HCT116 (cell line): ENCODE measurements around the gene IFNL2. TPM values are rescaled to one million over a fixed set of nuclear protein-coding genes. Genes with fewer than 3 reads are reported as not detected.

Experiments
- ATAC-seq: fragments of 200-7000 bp; cut with Tn5 transposase; 2 replicates; pipeline ENCODE4 v1.9.1; 2020; ENCODE audit warnings: mild to moderate bottlenecking, moderate library complexity
- BruUV-seq: library from RNA; stranded (reverse); fragments of 400-500 nt; replicated peaks from 2 replicates; lab custom pipeline; 2021; lab: Mats Ljungman, UMichigan
- CTCF ChIA-PET: fragments of 300-600 bp; sonication (Branson Sonifier 250); formaldehyde crosslinking; loops from one replicate; lab custom pipeline; 2021; ENCODE audit warnings: antibody characterized with exemption; lab: Charles Lee
- POLR2A ChIA-PET: fragments of 300-600, 350-600 bp; sonication (Branson Sonifier 250); formaldehyde crosslinking; loops from one replicate; lab custom pipeline; 2021; ENCODE audit warnings: antibody characterized with exemption; lab: Charles Lee
- RAD21 ChIA-PET, 2 experiments: fragments of 300-600 bp; sonication (Branson Sonifier 250); formaldehyde crosslinking; loops; one replicate each; lab custom pipeline; 2023; ENCODE audit warnings: low total read pairs in 2 of 2; ENCODE audit not compliant: uncharacterized antibody in 2 of 2, unreplicated experiment in 2 of 2, low non-redundant PET in 1 of 2; lab: Charles Lee
- DNase-seq: peaks from one replicate; pipeline ENCODE4 v3.0.0-alpha.2; 2010; ENCODE audit warnings: low read depth, low spot score
- H2AFZ ChIP-seq: fragments of 200-600 bp; shearing (Covaris generic), sonication (generic); 2 replicates; pipeline ENCODE4 v1.6.1; 2017; ENCODE audit warnings: low read depth, mixed run types, mixed read lengths, antibody characterized with exemption, low read length; ENCODE audit not compliant: poor library complexity, severe bottlenecking
- H3K27ac ChIP-seq: 2 replicates; pipeline ENCODE4 v1.5.1; 2012; ENCODE audit warnings: low read depth, low read length
- H3K27me3 ChIP-seq: fragments of 200-600 bp; sonication (generic); 2 replicates; pipeline ENCODE4 v1.6.1; 2016; ENCODE audit warnings: mixed run types, low read length, mixed read lengths; ENCODE audit not compliant: insufficient read depth
- H3K36me3 ChIP-seq, 2 experiments: fragments of 200-500 bp in 1 of 2; fragments of 200-600 bp in 1 of 2; sonication (Bioruptor generic) in 1 of 2; sonication (generic) in 1 of 2; 2 replicates each; pipeline versions ENCODE4 v1.5.1 to v1.6.1; 2014 to 2016; ENCODE audit warnings: low read length in 2 of 2, inconsistent platforms in 1 of 2, mixed read lengths in 1 of 2, mixed run types in 1 of 2; ENCODE audit not compliant: insufficient read depth in 2 of 2, control insufficient read depth in 1 of 2
- H3K4me1 ChIP-seq, 2 experiments: fragments of 200-600 bp in 1 of 2; sonication (generic) in 1 of 2; 2 replicates each; pipeline versions ENCODE4 v1.5.1 to v1.6.1; 2012 to 2017; ENCODE audit warnings: low read length in 2 of 2, inconsistent platforms in 1 of 2, mild to moderate bottlenecking in 1 of 2, mixed read lengths in 1 of 2, mixed run types in 1 of 2, moderate library complexity in 1 of 2; ENCODE audit not compliant: insufficient read depth in 2 of 2, control insufficient read depth in 1 of 2
- H3K4me2 ChIP-seq: fragments of 200-600 bp; sonication (generic); 2 replicates; pipeline ENCODE4 v1.6.1; 2017; ENCODE audit warnings: mixed run types, low read length, mixed read lengths
- H3K4me3 ChIP-seq, 2 experiments: fragments of 200-600 bp in 1 of 2; sonication (generic) in 1 of 2; replicated peaks in 1 of 2; 2 replicates each; pipeline ENCODE4 v1.5.1; 2011 to 2016; ENCODE audit warnings: low read length in 2 of 2, control low read depth in 1 of 2, low read depth in 1 of 2, mild to moderate bottlenecking in 1 of 2, mixed read lengths in 1 of 2, mixed run types in 1 of 2
- H3K79me2 ChIP-seq: fragments of 200-600 bp; sonication (generic); 2 replicates; pipeline ENCODE4 v1.6.1; 2017; ENCODE audit warnings: mild to moderate bottlenecking, mixed run types, low read length, moderate library complexity, mixed read lengths; ENCODE audit not compliant: insufficient read depth
- H3K9ac ChIP-seq: fragments of 200-600 bp; sonication (generic); 2 replicates; pipeline ENCODE4 v1.6.1; 2016; ENCODE audit warnings: low read length, mixed read lengths
- H3K9me2 ChIP-seq: fragments of 200-600 bp; sonication (generic), shearing (Covaris generic); 2 replicates; pipeline ENCODE4 v1.6.1; 2017; ENCODE audit warnings: mixed run types, mild to moderate bottlenecking, moderate library complexity; ENCODE audit not compliant: insufficient read depth
- H3K9me3 ChIP-seq, 2 experiments: fragments of 200-500 bp in 1 of 2; fragments of 200-600 bp in 1 of 2; sonication (Bioruptor generic) in 1 of 2; sonication (generic) in 1 of 2; 2 replicates each; pipeline ENCODE4 v1.6.1; 2014 to 2017; ENCODE audit warnings: low read length in 2 of 2, mixed read lengths in 2 of 2, inconsistent platforms in 1 of 2, low read depth in 1 of 2, mild to moderate bottlenecking in 1 of 2, mixed run types in 1 of 2, moderate library complexity in 1 of 2; ENCODE audit not compliant: control insufficient read depth in 1 of 2, insufficient read depth in 1 of 2
- H4K20me1 ChIP-seq: fragments of 200-600 bp; sonication (generic), shearing (Covaris generic); 2 replicates; pipeline ENCODE4 v1.6.1; 2017; ENCODE audit warnings: mixed run types, mild to moderate bottlenecking, moderate library complexity; ENCODE audit not compliant: insufficient read depth
- CBX3 ChIP-seq: IDR thresholded peaks from 2 replicates; pipeline ENCODE4 v1.6.1; 2012; ENCODE audit warnings: low read depth
- CEBPB ChIP-seq: IDR thresholded peaks from 2 replicates; pipeline ENCODE4 v1.6.1; 2012; ENCODE audit warnings: low read depth
- ELF1 ChIP-seq: IDR thresholded peaks from 2 replicates; pipeline ENCODE4 v1.6.1; 2012; ENCODE audit warnings: low read depth, borderline replicate concordance
- EZH2phosphoT487 ChIP-seq: fragments of 200-600 bp; IDR thresholded peaks from 2 replicates; pipeline ENCODE4 v1.6.1; 2018; ENCODE audit warnings: antibody characterized with exemption, borderline replicate concordance
- RAD21 ChIP-seq: IDR thresholded peaks from 2 replicates; pipeline ENCODE4 v1.6.1; 2012; ENCODE audit warnings: low read depth, mild to moderate bottlenecking
- SP1 ChIP-seq: IDR thresholded peaks from 2 replicates; pipeline ENCODE4 v1.6.1; 2012; ENCODE audit warnings: low read depth
- SRF ChIP-seq: IDR thresholded peaks from 2 replicates; pipeline ENCODE4 v1.6.1; 2012; ENCODE audit warnings: low read depth
- TCF7L2 ChIP-seq: IDR thresholded peaks from 2 replicates; pipeline ENCODE4 v1.7.0; 2011; ENCODE audit warnings: borderline replicate concordance, inconsistent platforms; ENCODE audit not compliant: insufficient read depth, insufficient read length; ENCODE audit errors: extremely low read depth
- ZFX ChIP-seq: fragments of 450-650 bp; IDR thresholded peaks from 2 replicates; pipeline ENCODE4 v1.6.1; 2017
- intact Hi-C: fragments of 100-400 bp; cut with micrococcal nuclease; formaldehyde crosslinking; loops from 2 replicates; pipeline ENCODE4 v1.10.0; 2022
- total RNA-seq: library from RNA; stranded (reverse); gene quantifications from one replicate; pipeline ENCODE4 v1.2.1, GENCODE V29; 2021; ENCODE audit not compliant: unreplicated experiment
- TF ChIP-seq, protein P1 (sequence below): IDR thresholded peaks from 2 replicates; pipeline ENCODE4 v1.6.1; 2012
- TF ChIP-seq, protein P2 (sequence below): IDR thresholded peaks from 2 replicates; pipeline ENCODE4 v1.6.1; 2011; ENCODE audit warnings: mild to moderate bottlenecking, low read length, moderate library complexity; ENCODE audit not compliant: insufficient replicate concordance; ENCODE audit errors: extremely low read depth
- TF ChIP-seq, protein P3 (sequence below), 3 experiments: fragments of 200-600 bp in 1 of 3; sonication (generic) in 1 of 3; IDR thresholded peaks in 2 of 3; conservative IDR thresholded peaks in 1 of 3; 2 replicates each; pipeline ENCODE4 v1.5.1; 2012 to 2017; ENCODE audit warnings: low read depth in 2 of 3, low read length in 2 of 3, antibody characterized with exemption in 1 of 3, borderline replicate concordance in 1 of 3, control low read depth in 1 of 3, mild to moderate bottlenecking in 1 of 3, mixed read lengths in 1 of 3, mixed run types in 1 of 3, moderate library complexity in 1 of 3; ENCODE audit not compliant: insufficient read depth in 1 of 3
- TF ChIP-seq, protein P4 (sequence below): IDR thresholded peaks from 2 replicates; pipeline ENCODE4 v1.6.1; 2012; ENCODE audit warnings: low read depth

Gene IFNL2
- total RNA-seq, 1 experiment from 2014 or later: not detected

DNA sequence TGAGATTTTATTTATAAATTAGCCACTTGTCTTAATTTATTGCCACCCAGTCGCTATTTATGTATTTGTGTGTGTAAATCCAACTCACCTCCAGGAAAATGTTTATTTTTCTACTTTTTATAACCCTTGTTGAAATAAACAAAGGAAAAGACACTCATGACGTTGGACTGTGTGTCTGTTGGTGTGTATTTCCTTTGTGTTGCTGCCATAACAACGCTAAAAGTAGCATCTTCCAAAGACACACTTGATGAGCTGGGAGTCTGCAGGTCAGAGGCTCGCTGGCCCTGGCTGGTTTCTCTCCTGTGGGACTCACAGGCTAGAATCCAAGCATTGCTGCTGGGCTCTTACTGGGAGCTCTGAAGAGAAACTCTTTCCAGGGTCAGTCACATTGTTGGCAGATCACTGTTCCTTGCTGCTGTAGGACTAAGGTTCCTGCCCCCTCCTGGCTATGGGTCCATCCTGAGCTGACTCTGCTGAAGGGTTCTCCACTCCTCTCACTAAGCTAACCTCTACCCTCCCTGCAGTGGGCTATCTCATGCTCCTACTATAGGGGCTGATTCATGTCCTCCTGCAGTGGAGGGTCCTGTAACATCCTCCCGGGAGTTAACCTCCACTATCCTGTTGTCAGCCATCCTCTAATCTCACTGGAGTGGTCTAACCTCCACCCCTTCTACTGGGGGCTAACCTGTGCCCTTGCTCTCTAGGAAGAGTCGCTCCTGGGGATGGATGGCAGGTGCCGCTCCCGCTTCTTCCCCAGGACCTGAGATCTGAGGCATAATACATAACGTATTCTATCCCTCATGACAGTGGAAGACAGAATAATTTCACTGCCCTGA, 2.1 kb downstream of the IFNL2 start:
- Histone ChIP-seq H3K4me1 (peaks cover 3 to 8% of the 10 kb centered on the region in 2 experiments), H3K4me2 (no peak overlapping the region), H3K4me3 (no peak overlapping the region), H2AFZ (no peak overlapping the region), H3K9ac (no peak overlapping the region), H3K36me3 (no peaks in the 10 kb centered on the region), H3K9me2 (no peaks in the 10 kb centered on the region), H3K9me3 (no peaks in the 10 kb centered on the region), H3K27ac (no peak overlapping the region), H4K20me1 (no peaks in the 10 kb centered on the region), H3K79me2 (no peaks in the 10 kb centered on the region), H3K27me3 (no peaks in the 10 kb centered on the region)
- POLR2A ChIA-PET: no interaction called here
- CTCF ChIA-PET: no interaction called here
- DNase-seq (no peak), ATAC-seq (no peak)
- TF ChIP-seq CBX3: no peak
- TF ChIP-seq, protein P1, sequence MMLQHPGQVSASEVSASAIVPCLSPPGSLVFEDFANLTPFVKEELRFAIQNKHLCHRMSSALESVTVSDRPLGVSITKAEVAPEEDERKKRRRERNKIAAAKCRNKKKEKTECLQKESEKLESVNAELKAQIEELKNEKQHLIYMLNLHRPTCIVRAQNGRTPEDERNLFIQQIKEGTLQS: no peak
- TF ChIP-seq, protein P2, sequence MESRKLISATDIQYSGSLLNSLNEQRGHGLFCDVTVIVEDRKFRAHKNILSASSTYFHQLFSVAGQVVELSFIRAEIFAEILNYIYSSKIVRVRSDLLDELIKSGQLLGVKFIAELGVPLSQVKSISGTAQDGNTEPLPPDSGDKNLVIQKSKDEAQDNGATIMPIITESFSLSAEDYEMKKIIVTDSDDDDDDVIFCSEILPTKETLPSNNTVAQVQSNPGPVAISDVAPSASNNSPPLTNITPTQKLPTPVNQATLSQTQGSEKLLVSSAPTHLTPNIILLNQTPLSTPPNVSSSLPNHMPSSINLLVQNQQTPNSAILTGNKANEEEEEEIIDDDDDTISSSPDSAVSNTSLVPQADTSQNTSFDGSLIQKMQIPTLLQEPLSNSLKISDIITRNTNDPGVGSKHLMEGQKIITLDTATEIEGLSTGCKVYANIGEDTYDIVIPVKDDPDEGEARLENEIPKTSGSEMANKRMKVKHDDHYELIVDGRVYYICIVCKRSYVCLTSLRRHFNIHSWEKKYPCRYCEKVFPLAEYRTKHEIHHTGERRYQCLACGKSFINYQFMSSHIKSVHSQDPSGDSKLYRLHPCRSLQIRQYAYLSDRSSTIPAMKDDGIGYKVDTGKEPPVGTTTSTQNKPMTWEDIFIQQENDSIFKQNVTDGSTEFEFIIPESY: no peak
- TF ChIP-seq EZH2phosphoT487: no peak
- TF ChIP-seq RAD21: no peak
- TF ChIP-seq ZFX: no peak
- TF ChIP-seq, protein P3, sequence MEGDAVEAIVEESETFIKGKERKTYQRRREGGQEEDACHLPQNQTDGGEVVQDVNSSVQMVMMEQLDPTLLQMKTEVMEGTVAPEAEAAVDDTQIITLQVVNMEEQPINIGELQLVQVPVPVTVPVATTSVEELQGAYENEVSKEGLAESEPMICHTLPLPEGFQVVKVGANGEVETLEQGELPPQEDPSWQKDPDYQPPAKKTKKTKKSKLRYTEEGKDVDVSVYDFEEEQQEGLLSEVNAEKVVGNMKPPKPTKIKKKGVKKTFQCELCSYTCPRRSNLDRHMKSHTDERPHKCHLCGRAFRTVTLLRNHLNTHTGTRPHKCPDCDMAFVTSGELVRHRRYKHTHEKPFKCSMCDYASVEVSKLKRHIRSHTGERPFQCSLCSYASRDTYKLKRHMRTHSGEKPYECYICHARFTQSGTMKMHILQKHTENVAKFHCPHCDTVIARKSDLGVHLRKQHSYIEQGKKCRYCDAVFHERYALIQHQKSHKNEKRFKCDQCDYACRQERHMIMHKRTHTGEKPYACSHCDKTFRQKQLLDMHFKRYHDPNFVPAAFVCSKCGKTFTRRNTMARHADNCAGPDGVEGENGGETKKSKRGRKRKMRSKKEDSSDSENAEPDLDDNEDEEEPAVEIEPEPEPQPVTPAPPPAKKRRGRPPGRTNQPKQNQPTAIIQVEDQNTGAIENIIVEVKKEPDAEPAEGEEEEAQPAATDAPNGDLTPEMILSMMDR (IDR thresholded peaks at IDR 0.05 in 2 of 3, conservative IDR thresholded peaks at IDR 0.05 in 1 of 3; ENCODE audit: borderline replicate concordance in 1 of 3, insufficient read depth in 1 of 3, low read depth in 2 of 3, low read length in 2 of 3): no peak
- no peak for TF ChIP-seq CEBPB
- TF ChIP-seq, protein P4, sequence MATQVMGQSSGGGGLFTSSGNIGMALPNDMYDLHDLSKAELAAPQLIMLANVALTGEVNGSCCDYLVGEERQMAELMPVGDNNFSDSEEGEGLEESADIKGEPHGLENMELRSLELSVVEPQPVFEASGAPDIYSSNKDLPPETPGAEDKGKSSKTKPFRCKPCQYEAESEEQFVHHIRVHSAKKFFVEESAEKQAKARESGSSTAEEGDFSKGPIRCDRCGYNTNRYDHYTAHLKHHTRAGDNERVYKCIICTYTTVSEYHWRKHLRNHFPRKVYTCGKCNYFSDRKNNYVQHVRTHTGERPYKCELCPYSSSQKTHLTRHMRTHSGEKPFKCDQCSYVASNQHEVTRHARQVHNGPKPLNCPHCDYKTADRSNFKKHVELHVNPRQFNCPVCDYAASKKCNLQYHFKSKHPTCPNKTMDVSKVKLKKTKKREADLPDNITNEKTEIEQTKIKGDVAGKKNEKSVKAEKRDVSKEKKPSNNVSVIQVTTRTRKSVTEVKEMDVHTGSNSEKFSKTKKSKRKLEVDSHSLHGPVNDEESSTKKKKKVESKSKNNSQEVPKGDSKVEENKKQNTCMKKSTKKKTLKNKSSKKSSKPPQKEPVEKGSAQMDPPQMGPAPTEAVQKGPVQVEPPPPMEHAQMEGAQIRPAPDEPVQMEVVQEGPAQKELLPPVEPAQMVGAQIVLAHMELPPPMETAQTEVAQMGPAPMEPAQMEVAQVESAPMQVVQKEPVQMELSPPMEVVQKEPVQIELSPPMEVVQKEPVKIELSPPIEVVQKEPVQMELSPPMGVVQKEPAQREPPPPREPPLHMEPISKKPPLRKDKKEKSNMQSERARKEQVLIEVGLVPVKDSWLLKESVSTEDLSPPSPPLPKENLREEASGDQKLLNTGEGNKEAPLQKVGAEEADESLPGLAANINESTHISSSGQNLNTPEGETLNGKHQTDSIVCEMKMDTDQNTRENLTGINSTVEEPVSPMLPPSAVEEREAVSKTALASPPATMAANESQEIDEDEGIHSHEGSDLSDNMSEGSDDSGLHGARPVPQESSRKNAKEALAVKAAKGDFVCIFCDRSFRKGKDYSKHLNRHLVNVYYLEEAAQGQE: no peak
- TF ChIP-seq TCF7L2: no peak
- TF ChIP-seq ELF1: no peak
- no peak for TF ChIP-seq SRF
- TF ChIP-seq SP1: no peak
- intact Hi-C loops: no loop called here
- RAD21 ChIA-PET: no interaction called here
- no TSS peak for BruUV-seq
